ENCODE data around the gene RBM14.
"Not testable (repeated sequence)": the region's sequence is repeated elsewhere in the genome, so short reads cannot be mapped to it uniquely, and the experiment has no call there.

Gene RBM14

DNA sequence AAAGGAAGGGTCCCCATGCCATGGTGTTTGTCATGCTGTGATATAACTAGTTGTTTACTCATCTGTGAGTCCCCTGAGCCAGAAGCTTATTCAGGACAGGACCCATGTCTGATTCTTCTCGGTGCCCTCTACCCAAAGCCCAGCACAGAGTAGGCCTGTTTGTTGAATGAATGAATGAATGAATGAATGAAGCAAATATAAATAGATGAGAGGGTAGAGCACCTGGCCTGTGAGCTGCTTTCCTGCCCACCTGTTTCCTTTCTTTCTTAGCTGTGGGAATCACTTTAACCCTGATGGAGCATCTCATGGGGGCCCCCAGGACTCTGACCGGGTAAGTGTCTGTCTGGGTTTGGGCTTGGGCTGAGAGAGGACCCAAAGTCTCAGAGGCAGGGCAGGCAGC is 16.2 kb upstream of the RBM14 start:
- no peak for FAIRE-seq

DNA sequence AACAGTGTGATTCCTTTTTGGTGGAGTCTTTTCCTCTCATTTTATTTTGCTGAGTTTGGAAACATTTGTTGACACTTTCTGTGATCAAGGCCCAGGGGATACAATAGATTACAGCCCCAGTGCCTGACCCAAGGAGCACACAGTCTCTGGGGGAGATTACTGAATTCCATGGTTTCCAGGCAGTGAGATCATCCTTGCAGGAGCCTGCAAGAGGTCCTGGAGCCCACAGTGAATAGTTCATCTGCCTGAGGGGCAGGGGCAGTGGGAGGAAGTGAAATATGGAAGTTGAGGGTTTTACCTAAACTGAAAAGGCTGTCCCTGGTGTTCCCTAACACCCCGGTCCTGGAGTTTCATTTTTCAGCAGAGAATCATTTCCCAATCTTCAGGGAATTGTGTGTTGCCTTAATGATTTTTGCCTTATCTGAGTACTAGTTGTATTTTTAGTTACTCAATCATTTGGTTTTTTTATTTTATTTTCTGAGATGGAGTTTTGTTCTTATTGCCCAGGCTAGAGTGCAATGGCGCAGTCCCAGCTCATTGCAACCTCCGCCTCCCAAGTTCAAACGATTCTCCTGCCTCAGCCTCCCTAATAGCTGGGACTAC is 15.7 kb upstream of the RBM14 start:
- no peak for FAIRE-seq

DNA sequence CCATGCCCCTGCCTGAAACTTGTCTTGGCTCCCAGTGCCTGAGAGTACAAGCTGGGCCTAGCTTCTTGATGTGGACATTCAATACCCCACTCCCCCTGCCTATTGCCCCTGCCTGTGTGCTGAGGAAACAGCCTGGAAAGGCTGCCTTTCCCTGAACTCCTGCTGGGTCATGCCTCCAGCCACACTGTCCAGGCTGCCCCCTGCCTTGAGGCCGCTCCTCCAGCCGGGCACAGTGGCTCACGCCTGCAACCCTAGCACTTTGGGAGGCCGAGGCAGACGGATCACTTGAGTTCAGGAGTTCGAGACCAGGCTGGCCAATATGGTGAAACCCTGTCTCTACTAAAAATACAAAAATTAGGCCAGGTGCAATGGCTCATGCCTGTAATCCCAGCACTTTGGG is 13.4 kb upstream of the RBM14 start:
- FAIRE-seq, result no peak

DNA sequence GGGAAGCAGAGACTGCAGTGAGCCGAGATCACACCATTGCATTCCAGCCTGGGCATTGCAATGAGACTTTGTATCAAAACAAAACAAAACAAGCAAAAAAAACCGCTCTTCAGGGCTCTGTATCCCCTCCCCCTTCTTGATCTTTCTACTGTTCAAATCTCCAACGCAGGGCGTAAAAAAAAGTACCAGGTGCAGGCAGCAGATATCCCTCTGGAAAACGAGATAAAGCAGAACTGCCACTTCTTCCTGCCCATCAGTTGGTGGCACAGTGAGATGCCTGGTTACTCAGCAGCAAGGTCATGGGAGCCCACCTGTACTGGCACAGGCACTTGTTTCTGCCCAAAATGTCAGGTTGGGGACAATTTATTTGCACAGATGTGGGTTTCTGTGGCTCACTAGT is 12.3 kb upstream of the RBM14 start:
- no peak for FAIRE-seq

DNA sequence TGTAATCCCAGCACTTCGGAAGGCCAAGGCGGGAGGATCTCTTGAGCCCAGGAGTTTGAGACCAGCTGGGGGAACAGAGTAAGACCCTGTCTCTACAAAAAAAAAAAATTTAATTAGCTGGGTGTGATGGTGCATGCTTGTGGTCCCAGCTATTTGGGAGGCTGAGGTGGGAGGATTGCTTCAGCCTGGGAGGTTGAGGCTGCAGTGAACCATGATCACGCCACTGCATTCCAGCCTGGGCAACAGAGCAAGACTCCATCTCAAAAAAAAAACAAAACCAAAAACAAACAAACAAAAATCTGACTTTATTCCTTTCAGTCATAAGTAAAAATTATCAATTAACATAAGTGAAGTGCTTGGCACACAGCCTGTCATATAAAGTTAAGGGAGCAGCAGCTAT is 9.8 kb upstream of the RBM14 start:
- not testable (repeated sequence) for FAIRE-seq

GRCh38 chr11:66607126-66607834 is 9.2 kb upstream of the RBM14 start:
- FAIRE-seq, result no peak

GRCh38 chr11:66609721-66610617 is 6.5 kb upstream of the RBM14 start:
- no peak for FAIRE-seq

- no peak for FAIRE-seq
Observed at GRCh38 chr11:66612458-66612857, 4.0 kb upstream of the RBM14 start.

GRCh38 chr11:66614073-66614472 is 2.4 kb upstream of the RBM14 start:
- FAIRE-seq, result no peak

DNA sequence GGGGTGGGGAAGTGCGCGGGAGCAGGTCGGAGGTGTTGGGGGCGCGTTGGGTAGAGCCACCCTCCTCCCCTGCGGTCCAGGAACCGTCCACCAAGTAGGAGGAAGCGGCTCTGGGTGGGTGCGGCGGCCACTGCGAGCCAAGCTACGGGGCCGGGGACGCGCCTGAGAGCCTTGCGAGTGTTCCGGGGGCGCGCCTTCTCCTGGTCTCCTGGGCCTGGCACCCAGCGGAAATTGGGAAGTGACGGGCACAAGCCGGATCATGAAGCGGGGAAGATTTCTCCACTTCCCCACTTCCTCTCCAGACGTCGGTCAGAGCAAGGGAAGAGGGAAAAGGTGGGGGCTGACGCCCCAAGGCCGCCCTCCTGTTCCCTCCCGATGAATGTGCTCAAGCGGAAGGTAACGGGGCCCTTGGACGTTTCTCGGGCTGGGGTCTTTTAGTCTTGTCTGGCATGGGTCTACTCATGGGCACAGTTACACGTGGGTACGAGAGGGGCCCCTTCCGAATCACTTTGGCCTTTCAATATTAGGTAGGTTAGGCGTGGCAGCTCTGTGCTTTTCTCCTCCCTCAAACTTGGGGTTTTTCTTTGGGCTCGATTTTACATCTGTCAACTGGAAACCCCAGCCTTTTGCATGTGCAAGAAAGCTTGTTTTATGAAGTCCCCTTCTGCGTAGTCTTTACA is 865 bp downstream of the RBM14 start:
- FAIRE-seq, result no peak

- FAIRE-seq, result no peak
Observed at GRCh38 chr11:66619080-66619554, 2.7 kb downstream of the RBM14 start.

DNA sequence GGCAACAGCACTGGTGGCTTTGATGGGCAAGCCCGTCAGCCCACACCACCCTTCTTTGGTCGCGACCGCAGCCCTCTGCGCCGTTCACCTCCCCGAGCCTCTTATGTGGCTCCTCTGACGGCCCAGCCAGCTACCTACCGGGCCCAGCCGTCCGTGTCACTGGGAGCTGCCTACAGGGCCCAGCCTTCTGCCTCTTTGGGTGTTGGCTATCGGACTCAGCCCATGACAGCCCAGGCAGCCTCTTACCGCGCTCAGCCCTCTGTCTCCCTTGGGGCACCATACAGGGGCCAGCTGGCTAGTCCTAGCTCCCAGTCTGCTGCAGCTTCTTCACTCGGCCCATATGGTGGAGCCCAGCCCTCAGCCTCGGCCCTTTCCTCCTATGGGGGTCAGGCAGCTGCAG is 8.0 kb downstream of the RBM14 start:
- FAIRE-seq, result no peak

GRCh38 chr11:66625041-66625751 is 8.8 kb downstream of the RBM14 start:
- FAIRE-seq, result no peak

DNA sequence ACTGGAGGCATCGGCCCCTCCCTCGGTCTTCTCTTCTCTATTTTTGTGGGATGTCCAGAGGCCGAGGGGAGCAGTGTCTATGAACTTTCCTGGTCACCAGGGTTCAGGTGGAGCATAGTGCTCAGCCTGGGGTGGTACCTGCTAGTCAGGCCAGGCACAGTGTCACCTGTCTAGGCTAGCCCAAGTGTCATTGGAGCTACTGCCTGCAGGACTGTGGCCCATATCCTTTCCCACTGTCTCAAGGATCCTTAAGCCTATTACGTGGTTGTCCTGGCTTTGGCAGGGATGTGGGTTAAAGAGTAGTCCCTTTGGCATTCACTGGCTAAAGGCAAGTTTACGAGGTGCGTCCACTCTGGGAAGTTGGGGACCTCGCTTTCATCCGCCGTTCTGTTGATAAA is 9.3 kb downstream of the RBM14 start:
- no peak for FAIRE-seq

DNA sequence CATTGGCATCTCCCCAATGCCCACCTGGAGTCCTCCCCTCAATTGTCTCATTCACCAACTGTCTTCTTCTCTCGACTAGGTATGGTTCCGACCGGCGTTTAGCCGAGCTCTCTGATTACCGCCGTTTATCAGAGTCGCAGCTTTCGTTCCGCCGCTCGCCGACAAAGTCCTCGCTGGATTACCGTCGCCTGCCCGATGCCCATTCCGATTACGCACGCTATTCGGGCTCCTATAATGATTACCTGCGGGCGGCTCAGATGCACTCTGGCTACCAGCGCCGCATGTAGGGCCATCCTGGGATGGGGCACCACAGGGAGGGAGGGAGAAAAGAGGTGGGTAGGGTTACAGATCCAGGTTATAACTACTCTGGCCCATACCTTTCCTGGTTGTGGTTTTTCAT is 10.0 kb downstream of the RBM14 start:
- no peak for FAIRE-seq

GRCh38 chr11:66626926-66627325 is 10.5 kb downstream of the RBM14 start:
- no peak for FAIRE-seq

GRCh38 chr11:66628061-66628603 is 11.7 kb downstream of the RBM14 start:
- FAIRE-seq, result no peak

DNA sequence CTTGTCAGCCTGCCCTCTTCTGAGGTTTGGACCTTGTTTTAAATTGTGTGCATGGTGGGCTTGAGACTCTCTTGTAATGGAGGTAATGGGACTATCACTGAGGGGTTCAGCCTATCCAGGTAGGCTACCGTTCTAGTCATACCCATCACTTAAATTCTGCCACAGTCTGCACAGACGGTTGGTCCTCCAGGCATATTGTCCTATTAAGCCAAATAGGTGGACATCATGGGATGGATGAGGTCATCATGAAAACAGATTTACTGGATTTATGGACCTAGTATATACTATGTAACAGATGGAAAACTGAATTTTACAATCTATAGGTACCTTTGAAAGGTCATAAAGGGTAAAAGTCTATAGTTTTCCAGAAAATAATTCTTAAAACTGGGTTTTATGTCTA is 12.9 kb downstream of the RBM14 start:
- FAIRE-seq, result no peak

- FAIRE-seq, result no peak
Observed at GRCh38 chr11:66631883-66632282, 15.5 kb downstream of the RBM14 start.

GRCh38 chr11:66632952-66633351 is 16.5 kb downstream of the RBM14 start:
- no peak for FAIRE-seq

DNA sequence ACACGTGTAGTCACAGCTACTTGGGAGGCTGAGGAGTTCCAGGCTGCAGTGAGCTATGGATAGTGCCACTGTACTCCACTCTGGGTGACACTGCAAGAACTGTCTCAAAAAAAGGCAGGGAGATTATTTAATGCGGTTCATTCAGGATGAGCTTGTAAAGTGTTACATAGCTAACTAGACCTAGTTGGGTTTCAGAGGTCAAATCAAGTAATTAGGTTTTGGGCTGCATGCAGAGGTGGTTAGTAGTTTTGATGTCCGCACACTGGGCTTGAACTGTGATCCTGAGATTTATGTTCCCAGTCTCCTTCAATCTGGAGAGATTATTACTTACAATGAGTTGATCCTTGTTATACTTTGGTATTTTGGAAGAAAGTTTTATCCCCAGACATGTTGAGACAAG is 20.0 kb downstream of the RBM14 start:
- FAIRE-seq, result no peak

- FAIRE-seq, result no peak
Observed at GRCh38 chr11:66637557-66638176, 21.2 kb downstream of the RBM14 start.

Data from colon (tissue), 2 donors.